DMS153 treated with DMSO at 0.1 percent for 48 hours (cell line): Measurements from ENCODE around the gene EGF.

Experiments used
- DNase-seq: peaks from one replicate; lab custom pipeline; 2025; ENCODE audit not compliant: unreplicated experiment; lab: John Stamatoyannopoulos, UW

Gene EGF

GRCh38 chr4:109957227-109957626 is 44.5 kb downstream of the EGF start:
- DNase-seq, result no peak

- no peak for DNase-seq
These were observed 46.5 kb downstream of the EGF start for GRCh38 chr4:109959195-109959594.

GRCh38 chr4:109962401-109962800 is 49.7 kb downstream of the EGF start:
- DNase-seq, result no peak

- DNase-seq, result no peak
These were observed 54.3 kb downstream of the EGF start for GRCh38 chr4:109966891-109967481.

GRCh38 chr4:109967798-109968520 is 55.3 kb downstream of the EGF start:
- DNase-seq, result no peak

GRCh38 chr4:109969087-109969486 is 56.4 kb downstream of the EGF start:
- no peak for DNase-seq

GRCh38 chr4:109969919-109970318 is 57.2 kb downstream of the EGF start:
- DNase-seq, result no peak

- DNase-seq, result no peak
These were observed 60.3 kb downstream of the EGF start for GRCh38 chr4:109972786-109973528.

GRCh38 chr4:109973529-109973905 is 60.8 kb downstream of the EGF start:
- no peak for DNase-seq

GRCh38 chr4:109976189-109976588 is 63.5 kb downstream of the EGF start:
- no peak for DNase-seq

- peak; percentile 24 for DNase-seq
These were observed 65.3 kb downstream of the EGF start for GRCh38 chr4:109977854-109978501.

GRCh38 chr4:109978704-109979454 is 66.2 kb downstream of the EGF start:
- no peak for DNase-seq

GRCh38 chr4:109979920-109980717 is 67.4 kb downstream of the EGF start:
- DNase-seq, result no peak

GRCh38 chr4:109981936-109982335 is 69.3 kb downstream of the EGF start:
- no peak for DNase-seq

GRCh38 chr4:109982521-109982920 is 69.8 kb downstream of the EGF start:
- no peak for DNase-seq

- DNase-seq, result no peak
These were observed 73.6 kb downstream of the EGF start for GRCh38 chr4:109985993-109986974.

GRCh38 chr4:109989044-109989443 is 76.4 kb downstream of the EGF start:
- no peak for DNase-seq

- DNase-seq, result no peak
These were observed 76.9 kb downstream of the EGF start for GRCh38 chr4:109989618-109990017.
